ENCODE results near the gene SLC40A1.

DNA sequence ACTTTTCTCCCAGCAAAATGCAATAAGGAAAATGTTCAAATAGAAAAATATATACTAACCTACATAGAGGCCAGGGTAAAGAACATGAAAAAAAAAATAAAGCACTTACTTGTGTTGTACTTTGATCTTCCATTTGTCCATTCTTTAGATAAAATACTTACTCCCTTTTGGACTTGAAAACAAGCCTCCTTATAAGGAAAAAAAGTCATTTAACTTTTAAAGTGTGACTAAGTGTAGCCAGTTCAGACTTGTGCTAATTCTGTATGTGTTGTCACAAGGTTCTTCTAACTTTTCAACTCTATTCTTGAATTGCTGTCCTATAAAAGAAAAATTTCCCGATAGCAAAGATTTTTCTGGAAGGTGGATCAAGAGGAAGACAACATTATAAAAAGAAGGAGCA, 23.2 kb downstream of the SLC40A1 start:
- TF ChIP-seq, protein P1, sequence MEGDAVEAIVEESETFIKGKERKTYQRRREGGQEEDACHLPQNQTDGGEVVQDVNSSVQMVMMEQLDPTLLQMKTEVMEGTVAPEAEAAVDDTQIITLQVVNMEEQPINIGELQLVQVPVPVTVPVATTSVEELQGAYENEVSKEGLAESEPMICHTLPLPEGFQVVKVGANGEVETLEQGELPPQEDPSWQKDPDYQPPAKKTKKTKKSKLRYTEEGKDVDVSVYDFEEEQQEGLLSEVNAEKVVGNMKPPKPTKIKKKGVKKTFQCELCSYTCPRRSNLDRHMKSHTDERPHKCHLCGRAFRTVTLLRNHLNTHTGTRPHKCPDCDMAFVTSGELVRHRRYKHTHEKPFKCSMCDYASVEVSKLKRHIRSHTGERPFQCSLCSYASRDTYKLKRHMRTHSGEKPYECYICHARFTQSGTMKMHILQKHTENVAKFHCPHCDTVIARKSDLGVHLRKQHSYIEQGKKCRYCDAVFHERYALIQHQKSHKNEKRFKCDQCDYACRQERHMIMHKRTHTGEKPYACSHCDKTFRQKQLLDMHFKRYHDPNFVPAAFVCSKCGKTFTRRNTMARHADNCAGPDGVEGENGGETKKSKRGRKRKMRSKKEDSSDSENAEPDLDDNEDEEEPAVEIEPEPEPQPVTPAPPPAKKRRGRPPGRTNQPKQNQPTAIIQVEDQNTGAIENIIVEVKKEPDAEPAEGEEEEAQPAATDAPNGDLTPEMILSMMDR (IDR thresholded peaks at IDR 0.05) = no peak
- no peak for TF ChIP-seq EZH2 (IDR thresholded peaks at IDR 0.05)
